ENCODE measurements around the gene CASK.

DNA sequence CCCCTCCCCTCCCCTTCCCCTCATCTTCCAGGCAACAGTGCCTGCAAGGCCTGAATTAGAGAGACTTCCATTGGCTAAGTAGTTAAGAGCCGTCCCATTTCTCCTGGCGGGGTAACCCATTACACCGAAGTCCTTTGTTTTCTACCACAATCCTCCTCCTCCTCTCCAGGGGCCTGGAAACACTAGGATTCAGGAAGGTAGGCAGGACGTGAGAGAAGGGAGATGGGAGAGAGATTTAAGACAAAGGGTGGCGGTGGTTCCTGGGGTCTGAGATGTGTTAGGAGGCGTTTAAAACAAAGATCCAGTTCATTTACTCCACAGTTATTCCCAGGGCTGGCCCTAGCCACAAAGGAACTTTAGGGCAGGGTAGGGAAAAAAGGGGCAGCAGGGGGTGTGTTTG lies 448.2 kb downstream of the CASK start:
- no peak for TF ChIP-seq EZH2 (IDR thresholded peaks at IDR 0.05; ENCODE audit: low read depth)
- TF ChIP-seq, protein P1, sequence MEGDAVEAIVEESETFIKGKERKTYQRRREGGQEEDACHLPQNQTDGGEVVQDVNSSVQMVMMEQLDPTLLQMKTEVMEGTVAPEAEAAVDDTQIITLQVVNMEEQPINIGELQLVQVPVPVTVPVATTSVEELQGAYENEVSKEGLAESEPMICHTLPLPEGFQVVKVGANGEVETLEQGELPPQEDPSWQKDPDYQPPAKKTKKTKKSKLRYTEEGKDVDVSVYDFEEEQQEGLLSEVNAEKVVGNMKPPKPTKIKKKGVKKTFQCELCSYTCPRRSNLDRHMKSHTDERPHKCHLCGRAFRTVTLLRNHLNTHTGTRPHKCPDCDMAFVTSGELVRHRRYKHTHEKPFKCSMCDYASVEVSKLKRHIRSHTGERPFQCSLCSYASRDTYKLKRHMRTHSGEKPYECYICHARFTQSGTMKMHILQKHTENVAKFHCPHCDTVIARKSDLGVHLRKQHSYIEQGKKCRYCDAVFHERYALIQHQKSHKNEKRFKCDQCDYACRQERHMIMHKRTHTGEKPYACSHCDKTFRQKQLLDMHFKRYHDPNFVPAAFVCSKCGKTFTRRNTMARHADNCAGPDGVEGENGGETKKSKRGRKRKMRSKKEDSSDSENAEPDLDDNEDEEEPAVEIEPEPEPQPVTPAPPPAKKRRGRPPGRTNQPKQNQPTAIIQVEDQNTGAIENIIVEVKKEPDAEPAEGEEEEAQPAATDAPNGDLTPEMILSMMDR (conservative IDR thresholded peaks at IDR 0.05) = no peak

All from PC-9 (cell line).